Mammary epithelial cell (primary cell): Measurements from ENCODE around the gene NTMT1.

Experiments
- CTCF ChIP-seq, 2 donors: IDR thresholded peaks in 1 of 2; conservative IDR thresholded peaks in 1 of 2; 2 replicates each; pipeline ENCODE4 v1.5.1; 2011 to 2012; ENCODE audit warnings: inconsistent platforms in 2 of 2, low read length in 2 of 2, mild to moderate bottlenecking in 2 of 2, control low read depth in 1 of 2, low read depth in 1 of 2; ENCODE audit not compliant: insufficient read depth in 1 of 2; ENCODE audit errors: extremely low read depth in 1 of 2
- EZH2 ChIP-seq: IDR thresholded peaks from 2 replicates; pipeline ENCODE4 v1.6.1; 2012; ENCODE audit warnings: low read length, inconsistent platforms, borderline replicate concordance

DNA sequence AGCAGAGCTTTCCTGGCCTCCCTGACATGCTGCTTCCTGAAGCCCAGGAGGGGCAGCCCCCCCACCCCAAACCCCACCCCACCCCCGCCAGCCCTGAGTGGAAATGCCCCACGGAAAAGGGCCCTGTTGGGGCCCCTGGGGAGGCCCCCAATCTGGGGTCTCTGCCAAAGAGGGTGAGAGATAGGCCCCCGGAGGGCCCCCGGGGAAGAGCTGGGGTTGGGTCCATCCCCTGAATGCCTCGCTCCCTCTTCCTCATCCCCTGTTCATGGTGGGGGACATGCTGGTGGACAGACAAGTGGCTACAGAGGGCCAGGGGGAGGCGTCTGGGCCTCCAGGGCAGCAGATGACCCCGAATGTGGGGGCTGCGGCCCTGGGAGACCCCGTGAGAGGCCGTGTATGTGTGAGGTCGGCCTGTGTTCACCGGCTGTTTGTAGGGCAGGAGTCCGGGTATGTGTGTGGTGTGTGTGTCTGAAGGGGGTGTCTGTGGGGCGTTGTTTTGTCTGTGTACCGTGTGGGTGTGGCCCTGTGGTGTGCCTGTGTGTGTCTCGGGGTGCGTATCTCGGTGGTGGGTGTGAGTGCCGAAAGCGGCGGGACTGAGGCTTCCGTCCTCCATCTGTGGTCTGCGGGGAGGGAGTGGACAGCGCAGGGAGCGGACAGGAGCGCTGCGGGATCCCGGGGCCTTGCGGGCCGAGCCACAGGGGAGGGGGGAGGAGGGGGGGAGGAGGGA, 16.3 kb upstream of the NTMT1 start:
- no peak for TF ChIP-seq CTCF (conservative IDR thresholded peaks at IDR 0.05 in 1 of 2, IDR thresholded peaks at IDR 0.05 in 1 of 2; ENCODE audit: extremely low read depth in 1 of 2, insufficient read depth in 1 of 2, low read depth in 1 of 2, low read length in 2 of 2)
- TF ChIP-seq EZH2 = no peak
